SK-N-DZ (cell line): ENCODE measurements around the gene LRCH4.
"Not testable (repeated sequence)": the region's sequence is repeated elsewhere in the genome, so short reads cannot be mapped to it uniquely, and the experiment has no call there.

ENCODE experiments used
- DNase-seq: peaks from one replicate; pipeline ENCODE4 v3.0.0-alpha.2; 2015; ENCODE audit warnings: low spot score
- small RNA-seq, 2 experiments: library from RNA; depleted of rRNA; stranded (forward); fragments of <200 nt; gene quantifications; one replicate each; pipeline ENCODE3, GENCODE V24; 2014

The LRCH4 gene

DNA sequence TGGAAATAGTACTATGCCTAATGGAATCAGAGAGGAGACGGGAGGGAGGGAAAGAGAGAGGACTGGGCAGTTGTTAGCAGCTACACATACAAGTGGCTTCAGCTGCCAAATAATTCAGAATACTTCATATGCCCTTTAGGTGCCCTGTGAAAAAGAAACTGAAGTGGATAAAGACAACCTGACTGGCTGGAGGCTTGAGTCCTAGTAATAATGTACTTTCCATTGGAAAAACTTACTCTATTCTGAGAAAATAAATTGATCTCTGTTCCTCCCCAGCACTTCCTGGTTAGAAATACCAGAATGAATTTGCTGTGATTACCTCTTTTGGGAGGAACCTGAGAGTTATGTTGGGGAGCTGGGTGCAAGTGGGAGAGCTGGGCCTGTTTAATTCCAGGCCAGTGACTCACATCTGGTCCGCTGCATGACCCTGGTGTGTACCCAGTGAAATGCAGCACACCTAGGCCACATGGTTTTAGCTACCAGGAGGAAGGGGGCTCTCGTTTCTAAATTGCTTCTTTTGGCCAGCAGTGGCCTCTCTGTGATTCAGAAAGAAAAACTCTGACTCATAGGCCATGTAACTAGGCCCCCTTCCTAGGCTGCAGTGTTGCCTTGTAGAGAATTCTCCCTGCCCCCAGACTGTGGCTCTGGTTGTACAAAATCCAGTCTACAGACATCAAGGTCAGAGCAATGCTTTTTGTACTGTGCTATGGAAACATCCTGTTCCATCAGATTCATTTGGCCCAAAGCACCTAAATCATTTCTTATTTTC is 40.4 kb downstream of the LRCH4 start:
- no peak for DNase-seq

- no peak for DNase-seq
These were observed 41.0 kb downstream of the LRCH4 start for GRCh38 chr7:100544967-100545359.

- no peak for DNase-seq
These were observed 41.5 kb downstream of the LRCH4 start for GRCh38 chr7:100544386-100544785.

DNA sequence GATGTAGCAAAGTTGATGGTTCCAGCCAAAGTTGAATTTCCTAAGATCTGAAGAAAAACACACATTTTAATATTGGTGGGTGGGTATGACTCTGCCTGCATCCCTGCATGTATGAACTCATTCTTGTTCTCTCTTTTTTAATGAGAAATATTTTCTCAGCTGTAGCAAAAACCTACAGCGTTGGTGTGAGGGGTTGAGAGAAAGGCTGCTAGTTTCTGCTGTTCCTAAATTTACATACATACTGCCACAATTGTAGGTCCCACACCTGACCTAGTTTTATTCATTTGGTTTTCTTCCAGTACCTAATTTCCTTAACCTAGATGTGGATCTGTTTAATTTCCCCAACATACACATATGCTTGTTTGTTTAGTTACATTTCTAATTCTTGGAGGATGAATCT is 42.3 kb downstream of the LRCH4 start:
- DNase-seq = no peak

DNA sequence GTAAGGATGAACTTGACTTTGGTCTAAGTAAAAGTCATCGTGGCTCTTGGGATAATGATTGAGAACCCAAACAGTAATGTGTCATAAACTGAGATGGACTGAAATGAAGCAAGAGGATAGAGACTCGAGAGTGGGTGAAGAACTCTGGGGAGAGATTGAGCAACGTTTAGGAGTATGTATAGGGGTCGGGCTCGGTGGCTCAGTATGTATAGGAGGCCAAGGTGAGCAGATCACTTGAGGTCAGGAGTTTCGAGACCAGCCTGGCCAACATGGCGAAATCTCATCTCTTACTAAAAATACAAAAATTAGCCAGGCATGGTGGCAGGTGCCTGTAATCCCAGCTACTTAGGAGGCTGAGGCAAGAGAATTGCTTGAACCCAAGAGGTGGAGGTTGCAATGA is 44.6 kb downstream of the LRCH4 start:
- not testable (repeated sequence) for DNase-seq

- no peak for DNase-seq
These were observed 45.7 kb downstream of the LRCH4 start for GRCh38 chr7:100540073-100540723.

DNA sequence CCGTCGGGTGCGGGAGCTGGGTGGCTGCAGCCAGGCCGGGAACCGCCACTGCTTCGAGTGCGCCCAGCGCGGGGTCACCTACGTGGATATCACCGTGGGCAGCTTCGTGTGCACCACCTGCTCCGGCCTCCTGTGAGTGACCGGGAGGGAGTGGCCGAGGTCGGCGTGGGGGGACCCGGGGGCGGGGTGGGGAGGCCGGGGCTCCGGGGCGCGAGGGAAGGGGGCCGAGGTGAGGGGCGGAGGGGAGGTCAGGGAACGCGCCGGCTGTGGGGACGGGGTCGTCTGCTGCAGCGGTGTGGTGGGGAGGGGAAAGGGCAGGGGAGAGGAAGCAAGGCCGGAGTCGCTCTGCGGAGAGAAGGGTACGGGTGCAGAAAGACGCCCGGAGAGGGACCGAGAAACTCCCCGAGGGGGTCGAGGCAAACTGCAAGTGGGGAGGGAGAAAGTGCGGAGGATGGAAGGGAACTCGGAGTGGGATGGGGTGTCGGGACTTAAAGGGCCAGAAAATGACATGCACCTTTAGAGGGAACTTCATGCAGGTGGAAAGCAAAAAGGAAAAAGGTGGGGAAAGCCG is 46.4 kb downstream of the LRCH4 start:
- no peak for DNase-seq

DNA sequence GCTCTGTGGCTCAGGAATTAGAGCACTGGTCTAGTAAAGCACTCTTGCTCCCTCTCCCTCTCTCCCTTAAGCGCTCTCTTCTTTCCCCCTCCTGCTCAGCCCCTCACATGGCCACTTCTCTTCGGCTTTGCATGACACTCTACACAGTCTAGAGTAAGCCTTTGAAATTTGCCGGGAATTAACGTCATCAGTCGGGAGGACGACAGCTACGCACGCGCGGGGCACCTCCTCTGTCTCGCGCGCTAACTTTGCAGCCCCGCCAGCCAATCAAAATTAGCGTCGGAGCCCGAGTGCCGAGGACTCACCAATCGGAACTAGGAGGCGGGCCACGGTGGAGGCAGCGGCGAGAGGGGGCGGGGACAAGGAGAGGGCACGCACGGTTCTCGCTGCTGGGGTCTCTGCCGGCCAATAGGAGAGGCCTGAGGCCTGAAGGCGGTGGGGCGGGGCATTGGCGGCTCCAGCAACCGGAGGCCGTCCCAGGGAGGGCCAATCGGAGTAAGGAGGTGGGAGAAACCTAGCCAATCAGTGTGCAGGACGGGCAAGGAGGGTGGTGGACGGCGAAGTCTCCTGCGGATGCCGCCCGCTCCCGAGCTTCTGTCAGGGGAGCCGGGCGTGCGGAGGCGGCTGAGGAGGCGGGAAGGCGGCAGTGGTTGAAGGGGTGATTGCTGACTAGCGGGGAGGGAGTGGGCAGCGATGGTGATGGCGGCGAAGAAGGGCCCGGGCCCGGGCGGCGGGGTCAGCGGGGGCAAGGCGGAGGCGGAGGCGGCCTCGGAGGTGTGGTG is 47.1 kb downstream of the LRCH4 start, which contains the start of gene AGFG2:
AGFG2 (plus strand) TSS at position 550 of the 782 bp plus-strand sequence; CDS start at position 694, 144 bp downstream.
- DNase-seq = peak; percentile 100

- no peak for DNase-seq
These were observed 47.6 kb downstream of the LRCH4 start for GRCh38 chr7:100538348-100538653.

DNA sequence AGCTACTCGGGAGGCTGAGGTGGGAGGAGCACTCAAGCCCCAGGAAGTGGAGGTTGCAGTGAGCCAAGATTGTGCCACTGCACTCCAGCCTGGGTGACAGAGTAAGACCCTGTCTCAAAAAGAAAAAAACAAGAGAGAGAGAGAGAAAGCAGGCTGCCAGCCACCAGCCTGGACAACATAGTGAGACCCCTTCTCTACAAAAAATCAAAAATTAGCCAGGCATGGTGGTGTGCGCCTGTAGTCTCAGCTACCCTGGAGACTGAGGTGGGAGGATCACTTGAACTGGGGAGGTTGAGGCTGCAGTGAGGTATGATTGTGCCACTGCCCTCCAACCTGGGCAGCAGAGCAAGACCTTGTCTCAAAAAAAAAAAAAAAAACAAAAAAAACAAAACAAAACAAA is 49.2 kb downstream of the LRCH4 start:
- not testable (repeated sequence) for DNase-seq

DNA sequence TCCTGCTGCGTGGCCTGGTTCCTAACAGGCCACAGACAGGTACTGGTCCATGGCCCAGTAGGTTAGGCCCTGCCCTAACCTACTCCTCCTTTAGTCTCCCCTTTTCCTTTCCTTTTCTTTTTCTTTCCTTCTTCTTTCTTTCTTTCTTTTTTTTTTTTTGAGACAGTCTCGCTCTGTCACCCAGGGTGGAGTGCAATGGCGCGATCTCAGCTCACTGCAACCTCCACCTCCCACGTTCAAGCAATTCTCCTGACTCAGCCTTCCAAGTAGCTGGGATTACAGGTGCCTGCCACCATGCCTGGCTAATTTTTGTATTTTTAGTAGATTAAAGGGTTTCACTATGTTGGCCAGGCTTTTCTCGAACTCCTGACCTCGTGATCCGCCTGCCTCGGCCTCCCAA is 49.9 kb downstream of the LRCH4 start:
- not testable (repeated sequence) for DNase-seq

DNA sequence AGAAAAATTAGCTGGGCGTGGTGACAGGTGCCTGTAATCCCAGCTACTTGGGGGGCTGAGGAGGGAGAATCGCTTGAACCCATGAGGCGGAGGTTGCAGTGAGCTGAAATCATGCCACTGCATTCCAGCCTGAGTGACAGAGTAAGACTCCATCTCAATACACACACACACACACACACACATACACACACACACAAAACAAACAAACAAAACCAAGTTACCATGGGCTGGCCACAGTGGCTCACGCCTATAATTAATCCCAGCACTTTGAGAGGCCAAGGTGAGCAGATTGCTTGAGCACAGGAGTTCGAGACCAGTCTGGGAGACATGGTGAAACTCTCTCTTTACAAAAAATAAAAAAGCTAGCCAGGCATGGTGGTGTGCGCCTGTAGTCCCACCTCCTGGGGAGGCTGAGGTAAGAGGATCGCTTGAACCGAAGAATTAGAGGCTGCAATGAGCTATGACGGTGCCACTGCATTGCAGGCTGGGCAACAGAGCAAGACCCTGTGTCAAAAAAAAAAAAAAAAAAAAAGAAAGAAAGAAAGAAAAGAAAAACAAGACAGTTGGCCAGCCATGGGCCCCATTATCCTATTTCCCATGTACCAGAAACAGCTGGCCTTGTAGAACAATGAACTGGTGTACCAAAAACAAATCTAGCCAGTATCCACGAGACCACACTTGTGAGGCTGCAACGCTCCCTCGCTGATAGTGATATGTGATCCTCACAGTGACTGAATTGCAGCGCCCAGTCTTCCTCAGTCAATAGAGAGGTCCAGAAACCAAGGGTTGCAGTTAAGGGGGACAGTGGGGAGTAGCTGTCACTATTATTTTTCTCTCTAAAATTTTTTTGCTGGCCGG is 53.5 kb downstream of the LRCH4 start:
- DNase-seq = no peak

- DNase-seq = not testable (repeated sequence)
These were observed 57.6 kb downstream of the LRCH4 start for GRCh38 chr7:100528108-100528866.

Small RNAs within 50 kb of the gene (small RNA-seq; reads per million reads assigned to genes)
- gene RN7SL416P (0 to 0.09 reads per million in 2 experiments), gene SAP25 (0 reads per million in 2 experiments)
